Colon (tissue), 2 donors: ENCODE data around the gene CLIC4.
A peak's percentile ranks its signal among the peaks of the same experiment; 100 is the strongest.
"Not testable (repeated sequence)": the region's sequence is repeated elsewhere in the genome, so short reads cannot be mapped to it uniquely, and the experiment has no call there.

ENCODE experiments used
- FAIRE-seq: peaks from 2 replicates; lab custom pipeline; 2012; peaks lifted over from hg19 to GRCh38; lab: Jason Lieb, UNC
- donor health status: control.
- donor health status: control.

The CLIC4 gene

DNA sequence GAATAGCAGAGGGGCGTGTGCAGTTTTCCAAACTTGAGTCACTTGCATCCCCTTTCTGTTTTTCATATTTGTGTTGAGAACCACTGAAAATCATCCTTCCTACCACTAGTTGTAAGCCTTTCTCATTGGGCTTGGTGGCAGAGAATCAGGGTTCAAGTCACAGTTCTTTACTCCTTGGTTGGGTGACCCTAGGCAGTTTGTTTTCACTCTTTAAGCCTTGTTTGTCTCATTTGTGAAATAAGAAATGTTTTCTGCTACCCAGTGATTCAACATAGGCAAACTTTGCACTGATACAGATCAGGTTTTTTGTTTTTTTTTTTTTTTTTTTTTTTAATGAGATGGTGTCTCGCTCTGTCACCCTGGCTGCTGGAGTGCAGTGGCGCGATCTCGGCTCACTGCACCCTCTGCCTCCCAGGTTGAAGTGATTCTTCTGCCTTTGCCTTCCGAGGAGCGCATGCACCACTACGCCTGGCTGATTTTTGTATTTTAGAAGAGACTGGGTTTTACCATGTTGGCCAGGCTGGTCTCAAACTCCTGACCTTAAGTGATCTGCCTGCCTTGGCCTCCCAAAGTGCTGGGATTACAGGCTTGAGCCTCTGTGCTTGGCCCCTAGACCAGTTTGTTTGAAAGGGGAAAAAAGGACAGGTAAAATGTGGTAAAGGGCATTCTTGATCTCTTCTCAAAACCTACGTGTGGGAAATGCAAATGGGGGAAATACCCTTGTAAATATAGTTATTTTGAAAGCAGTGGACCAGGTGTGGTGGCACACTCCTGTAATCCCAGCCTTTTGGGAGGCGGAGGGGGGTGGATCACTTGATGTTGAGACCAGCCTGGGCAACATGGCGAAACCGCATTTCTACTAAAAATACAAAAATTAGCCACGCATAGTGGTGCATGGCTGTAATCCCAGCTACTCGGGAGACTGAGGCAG is 3.2 kb downstream of the CLIC4 start:
- FAIRE-seq, result no peak

DNA sequence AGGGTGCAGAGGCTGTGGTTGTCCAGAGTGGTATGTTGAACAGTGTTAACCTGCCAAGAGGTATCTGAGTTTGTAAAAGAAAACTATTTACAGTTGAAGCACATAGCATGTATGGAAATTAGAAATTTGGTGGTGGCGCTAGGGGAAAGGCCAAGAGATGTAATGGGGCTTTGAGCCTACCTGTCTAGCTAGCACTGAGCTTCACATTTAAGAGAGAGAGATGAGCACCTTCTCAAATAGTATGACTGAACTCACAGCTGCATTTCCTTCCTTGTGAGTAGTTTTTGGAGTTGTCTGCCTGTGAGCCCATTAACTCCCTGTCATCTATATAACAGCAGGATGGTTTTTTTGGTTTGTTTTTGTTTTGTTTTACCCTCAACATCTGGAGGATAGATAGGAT is 4.0 kb downstream of the CLIC4 start:
- FAIRE-seq, result no peak

DNA sequence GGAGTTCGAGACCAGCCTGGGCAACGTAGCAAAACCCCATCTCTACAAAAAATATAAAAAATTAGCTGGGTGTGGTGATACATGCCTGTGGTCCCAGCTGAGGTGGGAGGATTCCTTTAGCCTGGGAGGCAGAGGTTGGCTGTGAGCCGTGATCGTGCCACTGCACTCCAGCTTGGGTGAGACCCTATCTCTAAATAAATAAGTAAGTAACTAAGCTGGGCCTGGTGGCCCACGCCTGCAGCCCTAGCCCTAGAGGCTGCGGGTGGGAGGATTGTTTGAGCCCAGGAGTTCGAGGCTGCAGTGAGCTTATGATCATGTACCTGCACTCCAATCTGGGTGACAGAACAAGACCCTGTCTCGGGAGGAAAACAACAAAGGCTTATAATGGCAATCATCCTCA is 4.6 kb downstream of the CLIC4 start:
- FAIRE-seq, result no peak

DNA sequence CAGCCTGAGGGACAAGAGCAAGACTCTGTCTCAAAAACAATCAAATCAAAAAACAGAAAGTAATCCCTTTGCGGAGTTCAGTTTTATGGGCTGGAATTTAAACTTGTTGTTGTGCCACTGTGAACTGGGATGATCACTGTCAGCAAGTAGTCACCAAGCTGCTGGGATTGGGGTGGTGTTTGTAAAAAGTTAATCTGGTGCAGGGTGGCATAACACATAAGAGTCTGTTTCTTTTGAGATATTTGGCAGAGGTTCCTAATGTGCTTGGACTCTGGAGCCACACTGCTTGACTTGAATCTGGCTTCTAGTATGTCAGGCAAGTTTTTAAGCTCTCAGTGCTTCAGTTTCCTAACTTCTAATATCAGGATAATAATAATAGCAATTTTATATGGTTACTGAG is 6.6 kb downstream of the CLIC4 start:
- no peak for FAIRE-seq

DNA sequence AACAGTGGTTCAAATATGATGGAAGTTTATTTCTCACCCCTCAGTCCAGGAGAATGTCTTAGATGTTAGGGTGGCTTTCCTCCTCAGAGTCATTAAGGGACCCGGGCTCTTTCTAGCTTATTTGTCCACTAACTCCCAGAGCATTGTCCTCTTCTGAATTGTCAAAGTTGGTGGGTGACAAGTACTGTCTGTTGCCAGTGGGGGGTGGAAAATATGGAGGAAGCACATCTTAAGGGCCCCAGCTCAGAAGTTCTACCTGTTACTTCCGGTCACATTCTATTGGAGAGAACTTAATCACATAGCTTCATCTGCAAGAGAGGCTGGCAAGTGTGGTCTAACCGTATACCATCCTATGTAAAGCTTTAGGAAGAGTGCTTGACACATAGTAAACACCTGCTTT is 7.1 kb downstream of the CLIC4 start:
- no peak for FAIRE-seq

DNA sequence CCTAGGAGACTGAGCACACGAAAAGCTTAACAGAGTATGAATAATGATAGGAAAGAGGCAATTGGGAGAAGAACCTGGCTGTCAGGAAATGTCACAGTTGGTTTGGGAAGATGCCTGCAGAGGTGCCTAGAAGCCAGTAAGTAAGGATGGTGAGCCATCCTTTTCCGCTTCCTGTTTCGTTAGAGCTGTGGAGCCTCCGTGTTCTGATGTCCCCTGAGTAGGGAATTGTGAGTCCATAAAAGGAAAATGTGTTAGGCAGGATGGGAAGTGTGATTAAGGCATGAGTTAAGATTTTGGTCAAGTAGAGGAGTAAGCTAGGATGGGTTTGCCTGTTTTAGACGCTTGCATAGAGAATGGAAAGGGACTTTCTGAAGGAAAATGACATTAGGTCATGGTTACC is 9.0 kb downstream of the CLIC4 start:
- FAIRE-seq, result no peak

DNA sequence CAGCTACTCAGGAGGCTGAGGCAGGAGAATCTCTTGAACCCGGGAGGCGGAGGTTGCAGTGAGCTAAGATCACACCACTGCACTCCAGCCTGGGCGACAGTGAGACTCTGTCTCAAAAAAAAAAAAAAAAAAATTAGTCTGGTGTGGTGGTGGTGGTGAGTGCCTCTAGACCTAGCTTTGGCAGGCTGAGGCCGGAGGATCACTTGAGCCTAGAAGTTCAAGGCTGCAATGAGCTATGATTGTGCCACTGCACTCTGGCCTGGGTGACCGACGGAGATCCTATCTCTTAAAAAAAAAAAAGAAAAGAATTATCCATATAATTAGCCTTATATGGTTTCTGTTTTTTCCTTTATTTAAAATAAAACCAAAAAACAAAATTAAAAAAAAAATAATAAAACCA is 10.1 kb downstream of the CLIC4 start:
- not testable (repeated sequence) for FAIRE-seq

DNA sequence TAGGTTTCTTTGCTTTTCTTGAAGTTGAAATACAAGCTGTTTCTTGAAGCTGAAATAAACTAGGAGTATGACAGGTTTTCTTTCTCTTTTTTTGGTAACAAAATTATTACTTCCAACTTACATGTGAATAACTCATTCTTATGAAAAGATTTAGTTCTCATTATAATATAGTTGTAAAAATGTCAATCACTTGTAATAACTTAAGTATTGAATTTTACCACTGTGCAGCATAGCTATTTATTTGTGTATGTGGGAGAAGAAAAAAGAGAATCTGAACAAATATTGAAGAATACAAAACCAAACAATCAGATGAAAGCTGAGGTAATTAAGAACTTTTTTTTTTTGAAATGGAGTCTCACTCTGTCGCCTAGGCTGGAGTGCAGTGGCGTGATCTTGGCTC is 11.1 kb downstream of the CLIC4 start:
- no peak for FAIRE-seq

DNA sequence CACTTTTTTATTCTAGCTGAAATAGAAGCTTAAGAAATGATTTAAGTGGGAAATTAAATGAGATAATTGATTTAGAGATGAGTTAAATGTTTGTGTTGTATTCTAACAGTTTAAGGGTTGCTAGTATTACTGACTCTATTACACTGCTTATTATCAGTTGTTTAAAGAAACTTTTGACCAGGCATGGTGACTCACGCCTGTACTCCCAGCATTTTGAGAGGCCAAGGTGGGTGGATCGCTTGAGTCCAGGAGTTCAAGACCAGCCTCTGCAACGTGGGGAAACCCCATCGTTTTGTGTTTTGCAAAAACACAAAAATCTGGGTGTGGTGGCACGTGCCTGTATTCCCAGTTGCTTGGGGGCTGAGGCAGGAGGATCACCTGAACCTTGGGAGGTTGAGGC is 14.2 kb downstream of the CLIC4 start:
- FAIRE-seq, result no peak

DNA sequence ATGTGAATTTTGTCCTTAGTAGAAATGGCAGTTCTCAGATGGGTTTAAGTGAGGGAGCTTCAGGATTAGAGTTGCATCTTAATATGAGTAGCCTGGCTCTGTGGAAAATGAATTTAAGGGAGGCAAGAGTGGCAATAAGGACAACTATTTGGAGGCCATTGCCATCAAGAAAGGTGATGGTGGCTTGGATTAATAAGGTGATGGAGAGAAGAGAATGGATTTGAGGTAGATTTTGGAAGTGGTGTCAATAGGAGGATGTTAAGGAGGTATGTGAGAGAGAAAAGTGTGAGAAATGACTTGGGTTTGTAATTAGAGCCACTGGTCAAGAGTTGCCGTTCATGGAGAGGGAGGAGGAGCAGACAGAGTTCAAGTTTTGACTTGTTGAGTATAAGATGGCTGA is 16.3 kb downstream of the CLIC4 start:
- no peak for FAIRE-seq

DNA sequence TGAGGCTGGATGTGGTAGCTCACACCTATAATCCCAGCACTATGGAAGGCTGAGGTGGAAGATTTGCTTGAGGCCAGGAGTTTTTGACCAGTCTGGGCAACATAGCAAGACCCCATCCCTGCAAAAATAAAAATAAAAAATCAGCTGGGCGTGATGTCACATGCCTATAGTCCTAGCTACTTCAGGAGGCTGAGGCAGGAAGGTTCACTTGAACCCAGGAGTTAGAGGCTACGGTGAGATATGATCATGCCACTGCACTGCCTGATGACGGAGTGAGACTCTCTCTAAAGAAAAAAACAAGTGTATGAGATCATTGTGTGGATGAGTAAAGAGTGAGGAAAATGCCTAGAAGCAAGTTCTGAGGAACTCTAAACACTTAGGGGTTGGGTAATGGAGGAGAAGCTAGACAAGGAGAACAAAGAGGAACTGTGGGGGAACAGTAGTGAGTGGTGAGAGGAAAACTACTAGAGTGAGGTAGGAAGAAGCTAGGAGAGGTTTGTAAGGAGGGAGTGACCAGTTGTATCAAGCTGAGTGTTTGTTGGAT is 17.0 kb downstream of the CLIC4 start:
- FAIRE-seq, result no peak

DNA sequence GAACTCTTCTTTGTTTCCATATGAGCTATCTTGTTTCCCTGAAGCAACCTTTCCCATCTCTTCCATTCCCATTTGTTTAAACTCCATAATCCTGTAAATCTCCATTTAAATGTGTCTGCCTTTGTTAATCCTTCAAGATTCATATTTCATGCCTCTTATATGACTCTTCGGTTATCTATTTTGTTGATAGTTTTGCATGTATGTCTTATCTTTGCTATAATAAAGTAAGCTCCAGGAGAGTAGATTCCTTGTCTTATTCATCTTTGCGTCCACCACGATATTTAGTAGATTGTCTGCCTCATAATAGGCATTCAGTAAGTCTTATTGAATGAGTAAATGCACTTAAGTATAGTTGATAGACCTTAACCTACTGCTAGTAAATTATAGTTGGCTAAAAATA is 18.4 kb downstream of the CLIC4 start:
- no peak for FAIRE-seq

DNA sequence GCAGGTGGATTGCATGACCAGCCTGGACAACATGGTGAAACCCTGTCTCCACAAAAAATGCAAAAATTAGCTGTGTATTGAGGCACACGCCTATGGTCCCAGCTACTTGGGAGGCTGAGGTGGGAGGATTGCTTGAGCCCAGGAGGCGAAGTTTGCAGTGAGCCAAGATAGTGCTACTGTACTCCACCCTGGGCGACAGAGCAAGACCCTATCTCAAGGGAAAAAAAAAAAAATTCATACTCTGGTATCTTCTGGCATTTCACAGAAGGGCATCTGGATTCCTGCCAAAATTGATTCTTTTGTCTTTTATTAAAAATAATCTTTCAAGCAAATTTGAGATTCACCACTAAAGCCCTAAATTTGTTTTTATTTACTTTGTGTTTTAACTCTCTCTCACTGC is 19.2 kb downstream of the CLIC4 start:
- FAIRE-seq, result no peak

DNA sequence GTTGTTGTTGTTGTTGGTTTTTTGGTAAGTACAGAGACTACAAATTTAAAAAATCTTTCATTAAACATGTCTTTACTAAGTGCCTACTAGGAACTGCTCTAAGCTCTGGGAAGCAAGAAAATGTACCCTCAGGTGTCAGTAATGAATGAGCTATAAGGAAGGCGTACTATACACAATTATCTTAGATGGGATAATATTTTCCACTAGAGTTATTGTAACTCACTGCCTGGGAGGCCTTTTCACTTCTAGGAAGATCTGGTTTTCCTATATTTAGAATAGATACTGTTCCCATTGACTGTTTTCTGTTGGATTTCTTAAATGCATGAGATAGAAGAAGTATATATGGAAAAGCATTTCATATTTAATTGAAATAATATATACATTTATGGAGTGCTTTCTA is 19.6 kb downstream of the CLIC4 start:
- FAIRE-seq, result no peak

DNA sequence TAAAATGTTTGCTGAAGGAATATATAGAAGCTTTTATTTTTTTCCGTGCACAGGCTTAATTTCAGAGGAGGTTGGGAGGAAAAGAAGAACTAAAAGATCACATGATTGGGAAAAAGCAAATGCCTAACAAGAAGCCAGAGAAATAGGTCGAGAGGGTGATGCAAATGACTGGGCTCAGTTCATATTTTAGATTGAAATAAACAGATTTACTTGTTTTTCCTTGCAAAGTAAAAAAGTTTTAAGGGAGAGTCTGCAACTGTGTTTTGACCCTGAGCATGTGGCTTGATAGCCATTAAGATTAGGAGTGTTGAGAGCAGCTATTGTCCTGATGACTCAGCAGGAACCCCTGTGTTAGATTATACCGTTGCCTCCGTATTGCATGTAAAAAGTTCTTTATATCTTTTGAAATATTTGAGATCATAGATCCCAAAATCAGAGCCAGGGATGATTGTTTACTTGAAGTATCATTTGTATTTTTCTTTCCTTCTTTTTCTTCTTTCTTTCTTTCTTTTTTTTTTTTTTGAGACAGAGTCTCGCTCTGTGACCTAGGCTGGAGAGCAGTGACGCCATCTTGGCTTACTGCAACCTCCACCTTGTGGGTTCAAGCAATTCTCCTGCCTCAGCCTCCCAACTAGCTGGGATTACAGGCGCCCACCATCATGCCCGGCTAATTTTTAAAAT is 20.2 kb downstream of the CLIC4 start:
- no peak for FAIRE-seq

DNA sequence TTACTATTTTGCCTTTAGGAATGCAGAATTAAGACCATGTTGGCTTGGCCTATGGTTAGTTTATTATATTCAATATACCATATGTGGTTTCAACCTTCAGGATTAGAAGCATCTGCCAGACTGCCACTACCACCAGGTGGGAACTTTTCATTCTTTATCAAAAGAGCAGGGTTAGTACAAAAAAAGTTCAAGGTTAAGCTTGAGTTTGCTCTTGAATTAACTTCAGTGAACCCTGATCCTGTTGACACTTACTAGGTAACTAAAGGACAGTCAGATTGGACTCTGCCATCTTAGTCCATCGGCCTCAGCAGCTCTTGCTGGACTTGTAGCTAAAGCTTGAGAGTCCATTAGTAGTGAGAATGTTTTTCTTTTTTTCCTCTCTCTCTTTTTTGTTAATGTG is 22.1 kb downstream of the CLIC4 start:
- no peak for FAIRE-seq

DNA sequence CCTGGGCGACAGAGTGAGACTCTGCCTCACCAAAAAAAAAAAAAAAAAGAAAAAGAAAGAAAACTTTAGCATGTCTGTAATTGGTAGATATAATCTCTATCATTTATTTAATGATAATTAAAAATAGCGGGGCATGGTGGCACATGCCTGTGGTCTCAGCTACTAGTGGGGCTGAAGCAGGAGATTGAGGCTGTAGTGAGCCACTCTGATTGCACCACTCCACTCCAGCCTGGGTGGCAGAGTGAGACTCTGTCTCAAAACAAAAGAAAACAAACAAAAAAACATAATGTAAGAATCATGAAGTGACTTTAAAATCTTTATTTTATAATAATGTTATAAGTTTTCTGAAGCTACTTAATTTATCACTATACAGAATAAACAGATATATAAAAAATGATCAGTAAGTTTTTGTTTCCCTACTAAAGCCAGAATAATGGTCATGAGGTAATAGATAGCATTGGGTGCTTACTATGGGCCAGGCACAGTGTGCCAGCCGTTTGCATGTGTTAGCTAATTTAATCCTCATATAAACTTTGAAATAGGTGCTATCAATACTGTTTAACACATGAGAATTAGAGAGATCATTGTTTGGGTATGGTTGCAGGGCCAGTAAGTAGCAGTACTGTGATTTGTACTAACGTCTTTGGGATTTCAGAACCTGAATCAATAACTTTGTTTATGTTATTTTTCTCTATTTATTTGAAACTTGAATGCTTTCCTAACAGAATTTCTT is 23.8 kb downstream of the CLIC4 start:
- no peak for FAIRE-seq

DNA sequence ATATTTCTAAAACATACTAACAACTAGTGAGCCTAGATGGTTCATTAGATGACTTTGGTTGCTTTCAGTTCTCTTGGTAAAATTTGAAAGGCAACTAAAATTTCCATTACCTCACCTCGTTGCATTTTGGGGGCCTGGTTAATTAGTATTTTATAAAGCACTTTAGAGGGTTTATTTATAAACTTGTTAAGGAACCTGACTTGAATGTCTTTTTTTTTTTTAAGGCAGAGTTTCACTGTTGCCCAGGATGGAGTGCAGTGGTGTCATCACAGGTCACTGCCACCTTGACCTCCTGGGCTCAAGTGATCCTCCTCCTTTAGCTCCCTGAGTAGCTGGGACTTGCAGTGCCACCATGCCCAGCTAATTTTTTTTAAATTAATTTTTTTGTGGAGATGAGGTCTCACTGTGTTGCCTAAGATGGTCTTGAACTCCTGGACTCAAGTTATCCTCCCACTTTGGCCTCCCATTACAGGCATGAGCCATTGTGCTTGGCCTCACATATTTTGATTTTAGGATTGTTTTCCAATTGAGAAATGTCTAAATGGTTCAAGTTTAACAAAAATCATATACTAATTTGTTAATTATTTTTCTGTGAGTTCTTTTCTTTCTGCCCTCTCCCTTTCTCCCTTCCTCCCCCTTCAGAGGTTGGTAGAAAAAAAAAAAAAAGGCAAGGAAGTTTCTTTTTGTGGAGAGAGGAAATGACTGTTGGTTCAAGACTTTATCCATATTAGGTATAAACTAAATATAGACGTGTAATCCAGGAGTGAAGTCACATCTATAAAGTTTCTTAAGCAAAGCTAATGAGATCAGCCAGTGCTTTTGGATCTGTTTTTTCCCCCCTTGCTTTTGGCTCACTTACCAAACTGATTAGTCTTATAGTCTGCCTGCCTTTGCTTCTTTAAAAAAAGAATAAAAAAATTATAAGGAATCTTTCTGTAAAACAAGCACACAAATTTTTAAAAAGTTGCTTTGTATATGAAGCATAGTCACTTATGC is 24.7 kb downstream of the CLIC4 start:
- FAIRE-seq, result no peak

DNA sequence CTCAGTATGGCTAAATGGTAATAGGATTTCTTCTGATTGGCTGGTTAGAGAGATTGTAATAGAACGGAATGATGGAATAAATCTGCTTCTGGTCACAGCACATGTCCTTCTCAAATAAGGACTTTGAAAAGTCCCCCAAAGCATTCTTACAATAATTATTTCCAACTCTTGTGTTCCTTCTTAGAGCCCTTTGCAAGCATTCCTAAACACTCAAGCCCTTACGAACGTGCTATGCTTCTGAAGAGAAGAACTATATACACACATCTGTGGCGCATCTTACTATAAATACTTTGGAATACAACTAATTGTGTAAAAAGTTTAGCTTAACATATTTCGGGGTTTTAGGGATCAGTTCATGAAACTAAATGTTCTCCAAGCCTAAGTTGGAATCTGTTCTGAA is 25.6 kb downstream of the CLIC4 start:
- no peak for FAIRE-seq

DNA sequence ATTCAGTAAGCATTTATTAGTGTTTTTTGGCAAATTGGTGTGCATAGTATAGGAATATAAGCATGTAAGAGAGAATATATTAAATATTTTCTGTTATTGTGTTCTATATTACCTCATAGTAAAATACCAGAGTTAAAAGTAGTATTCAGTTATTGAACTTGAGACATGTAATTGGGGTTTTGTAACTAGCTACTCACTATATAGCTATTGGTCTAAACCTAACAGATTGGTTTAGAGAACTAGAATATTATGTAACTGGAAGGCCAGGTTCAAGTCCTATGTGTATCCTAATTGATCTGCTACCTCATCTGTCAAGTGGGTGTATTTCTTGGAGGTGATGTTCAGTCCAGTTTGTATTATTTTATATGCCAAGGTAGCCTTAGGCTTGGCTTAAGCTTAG is 26.3 kb downstream of the CLIC4 start:
- peak; percentile 72 for FAIRE-seq

DNA sequence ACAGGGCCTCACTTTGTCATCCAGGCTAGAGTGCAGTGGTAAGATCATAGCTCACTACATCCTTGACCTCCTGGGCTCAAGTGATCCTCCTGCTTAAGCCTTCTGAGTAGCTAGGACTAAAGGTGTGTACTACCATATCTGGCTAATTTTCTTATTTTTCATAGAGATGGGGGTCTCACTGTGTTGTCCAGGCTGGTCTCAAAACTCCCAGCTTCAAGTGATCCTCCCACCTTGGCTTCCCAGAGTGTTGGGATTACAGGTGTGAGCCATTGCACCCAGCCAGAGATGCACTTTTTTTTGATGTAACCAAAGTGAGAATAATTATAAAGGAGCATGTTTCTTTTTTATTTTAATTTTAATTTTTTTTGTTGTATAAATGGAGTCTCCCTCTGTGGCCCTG is 28.4 kb downstream of the CLIC4 start:
- no peak for FAIRE-seq

DNA sequence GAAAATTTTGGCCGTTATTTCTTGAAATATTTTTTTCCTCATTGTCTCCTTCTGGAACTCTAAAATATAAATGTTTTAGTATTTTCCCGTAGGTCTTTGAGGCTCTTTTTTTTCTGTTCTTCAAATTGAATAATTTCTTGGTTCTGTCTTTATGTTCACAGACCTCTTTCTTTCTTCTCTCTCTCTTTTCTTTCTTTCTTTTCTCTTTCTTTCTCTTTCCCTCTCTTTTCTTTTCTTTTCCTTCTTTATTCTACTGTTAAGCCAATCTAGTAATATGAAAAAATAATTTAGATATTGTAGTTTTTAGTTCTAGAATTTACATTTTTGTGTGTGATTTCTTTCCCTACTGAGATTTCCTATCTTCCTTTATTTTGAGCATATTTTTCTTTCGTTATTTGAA is 30.1 kb downstream of the CLIC4 start:
- no peak for FAIRE-seq
